Transverse colon (tissue), 4 donors: ENCODE results near the gene HLA-DRB1. TPM values are rescaled to one million over a fixed set of nuclear protein-coding genes. Genes with fewer than 3 reads are reported as not detected.
"Not testable (repeated sequence)": the region's sequence is repeated elsewhere in the genome, so short reads cannot be mapped to it uniquely, and the experiment has no call there.

Experiments
- DNase-seq: peaks from one replicate; pipeline ENCODE4 v3.0.0-alpha.2; 2019
- H3K27ac ChIP-seq, 4 donors: fragments of 200-600 bp; sonication (generic); 2 replicates each; pipeline ENCODE4 v1.5.1; 2016 to 2018; ENCODE audit warnings: inconsistent platforms in 4 of 4
- H3K27me3 ChIP-seq: fragments of 200-600 bp; sonication (generic); 2 replicates; pipeline ENCODE4 v1.5.1; 2017; ENCODE audit warnings: inconsistent platforms
- H3K36me3 ChIP-seq, 4 donors: fragments of 200-600 bp; sonication (generic); 2 replicates each; pipeline ENCODE4 v1.5.1; 2017 to 2019; ENCODE audit warnings: inconsistent platforms in 4 of 4
- H3K4me1 ChIP-seq, 4 donors: fragments of 200-600 bp; sonication (generic); 2 replicates each; pipeline ENCODE4 v1.5.1; 2017 to 2020; ENCODE audit warnings: inconsistent platforms in 4 of 4
- H3K4me3 ChIP-seq, 4 donors: fragments of 200-600 bp; sonication (generic); 1 replicate in 1 of 4; 2 replicates in 3 of 4; pipeline versions ENCODE4 v1.5.1 to v1.6.1; 2017 to 2019; ENCODE audit warnings: inconsistent platforms in 4 of 4
- H3K9me3 ChIP-seq, 2 donors: fragments of 200-600 bp; sonication (generic); 2 replicates each; pipeline ENCODE4 v1.5.1; 2017 to 2019; ENCODE audit warnings: inconsistent platforms in 2 of 2
- CTCF ChIP-seq, 5 experiments: fragments of 200-600 bp in 3 of 5; fragments of 450-650 bp in 2 of 5; sonication (generic) in 3 of 5; IDR thresholded peaks; 1 replicate in 2 of 5; 2 replicates in 3 of 5; pipeline ENCODE4 v1.5.1; 2016 to 2017; ENCODE audit warnings: antibody characterized with exemption in 5 of 5, inconsistent platforms in 3 of 5, mild to moderate bottlenecking in 2 of 5, moderate library complexity in 1 of 5
- EP300 ChIP-seq: sonication (generic); formaldehyde crosslinking; IDR thresholded peaks from one replicate; pipeline ENCODE4 v1.6.1; 2017; ENCODE audit warnings: antibody characterized with exemption, low read depth
- POLR2A ChIP-seq: fragments of 450-650 bp; IDR thresholded peaks from one replicate; pipeline ENCODE4 v1.6.1; 2016; ENCODE audit warnings: antibody characterized with exemption, mild to moderate bottlenecking, moderate library complexity
- POLR2AphosphoS5 ChIP-seq, 3 donors: sonication (generic); formaldehyde crosslinking; IDR thresholded peaks; one replicate each; pipeline ENCODE4 v1.6.1; 2016; ENCODE audit warnings: antibody characterized with exemption in 3 of 3
- WGBS, 2 donors: methylation state at CpG; one replicate each; pipeline ENCODE4 v1.1.5; 2018; ENCODE audit warnings: low coverage in 1 of 2; 5-methylcytosine and 5-hydroxymethylcytosine counted together
- in situ Hi-C, 4 donors: fragments of 200-750 bp; cut with MboI; loops; one replicate each; pipeline versions ENCODE4 v1.15.0 to v1.15.1; 2017; ENCODE audit warnings: low sequenced_read_pairs in 3 of 4, low pct_ligation_motif_present in 1 of 4, low pct_unique_long_range_greater_than_20kb in 1 of 4
- intact Hi-C: fragments of 100-400 bp; cut with DNase I; formaldehyde crosslinking; loops from one replicate; pipeline ENCODE4 v1.15.1; 2023; ENCODE audit warnings: low total_unique reads
- total RNA-seq, 4 donors: library from RNA; depleted of rRNA; stranded (reverse); fragments of >200 nt; gene quantifications; one replicate each; pipeline ENCODE4 v1.1.0, GENCODE V29; 2016

The HLA-DRB1 gene
- total RNA-seq, 4 donors from 2014 or later, result 7.9 to 23.8 (median 12.6) TPM

DNA sequence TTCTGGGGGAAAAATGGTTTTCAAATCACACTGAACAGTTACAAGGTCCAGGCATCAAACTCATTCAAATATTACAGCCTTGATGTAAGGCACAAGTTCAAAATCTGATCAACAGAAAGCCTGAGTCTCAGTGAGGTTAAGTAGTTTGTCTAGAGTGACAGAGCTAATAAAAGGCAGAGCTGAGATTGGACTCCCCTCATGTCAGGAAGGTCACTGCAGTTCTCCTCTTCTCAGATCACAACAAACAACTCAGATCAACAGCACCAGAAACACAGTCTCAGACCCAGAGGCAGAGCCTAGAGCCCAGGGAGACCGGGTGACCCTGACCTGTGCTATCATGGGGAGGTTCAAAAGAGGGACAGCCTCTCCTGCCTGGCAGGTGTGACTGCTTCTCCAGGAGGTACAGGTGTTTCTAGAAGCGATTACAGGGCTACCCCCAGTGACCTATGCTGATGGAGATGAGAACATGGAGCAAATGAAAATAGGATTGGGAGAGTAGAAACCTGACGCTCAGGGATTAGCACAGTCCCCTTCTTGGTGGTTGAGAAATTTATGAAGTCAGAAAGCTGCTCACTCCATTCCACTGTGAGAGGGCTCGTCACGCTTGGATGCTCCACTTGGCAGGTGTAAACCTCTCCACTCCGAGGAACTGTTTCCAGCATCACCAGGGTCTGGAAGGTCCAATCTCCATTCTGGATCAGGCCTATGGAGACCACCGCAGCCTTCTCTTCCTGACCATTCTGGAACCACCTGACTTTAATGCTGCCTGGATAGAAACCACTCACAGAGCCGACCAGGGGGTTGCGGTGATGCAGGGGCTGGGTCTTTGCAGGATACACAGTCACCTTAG, 35.3 kb downstream of the HLA-DRB1 start:
- intact Hi-C loops (no loop called here), in situ Hi-C loops (no loop called here)
- TF ChIP-seq POLR2AphosphoS5 (IDR thresholded peaks at IDR 0.05), result no peak
- no peak for TF ChIP-seq POLR2A
- no peak for TF ChIP-seq EP300
- WGBS, 2 donors, result 53% methylated on average over 3 of the region's 9 CpGs; no CpG with 5 or more reads in 1 of the 2 donors
- H3K4me1 ChIP-seq, result no peaks in the 10 kb centered on the region
- no peak for DNase-seq
- no peaks in the 10 kb centered on the region for H3K36me3 ChIP-seq
- H3K4me3 ChIP-seq, result no peak overlapping the region
- no peaks in the 10 kb centered on the region for H3K9me3 ChIP-seq
- H3K27ac ChIP-seq, result no peak overlapping the region
- no peaks in the 10 kb centered on the region for H3K27me3 ChIP-seq

- no peak overlapping the region for H3K27ac ChIP-seq
- intact Hi-C loops, result no loop called here
- no peaks in the 10 kb centered on the region for H3K36me3 ChIP-seq
- in situ Hi-C loops, result no loop called here
- DNase-seq, result no peak
- 33 to 51% methylated on average over 2 to 4 of the region's 5 CpGs for WGBS, 2 donors
- TF ChIP-seq CTCF (IDR thresholded peaks at IDR 0.05) (no peak), EP300 (no peak), POLR2A (no peak), POLR2AphosphoS5 (IDR thresholded peaks at IDR 0.05) (no peak)
- no peak overlapping the region for H3K4me3 ChIP-seq
- H3K4me1 ChIP-seq, result no peaks in the 10 kb centered on the region
- H3K9me3 ChIP-seq, result no peaks in the 10 kb centered on the region
- no peaks in the 10 kb centered on the region for H3K27me3 ChIP-seq
These were observed 36.5 kb downstream of the HLA-DRB1 start for GRCh38 chr6:32553037-32553742.

DNA sequence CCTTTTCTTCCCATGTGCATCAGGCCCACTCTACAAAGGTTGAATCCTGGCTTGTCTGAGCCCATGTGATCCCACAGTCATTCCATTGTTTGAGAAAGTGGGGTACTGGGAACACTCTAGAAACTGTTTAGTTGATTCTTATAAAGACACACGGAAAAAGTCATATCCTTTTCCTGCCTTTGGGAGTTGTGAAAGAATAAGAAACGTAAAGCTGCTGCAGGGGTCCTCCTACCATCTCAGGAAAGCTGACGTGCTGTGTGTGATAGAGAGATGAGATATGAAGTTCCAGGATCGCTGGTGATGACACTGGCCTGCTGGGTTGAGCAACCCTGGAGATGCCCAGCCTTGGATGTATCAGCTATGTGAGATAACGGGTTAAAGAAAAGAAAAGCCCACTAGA, 38.2 kb downstream of the HLA-DRB1 start:
- TF ChIP-seq POLR2A (no peak), POLR2AphosphoS5 (IDR thresholded peaks at IDR 0.05) (no peak), CTCF (IDR thresholded peaks at IDR 0.05) (no peak), EP300 (no peak)
- in situ Hi-C loops (no loop called here), intact Hi-C loops (no loop called here)
- Histone ChIP-seq H3K27me3 (no peaks in the 10 kb centered on the region), H3K36me3 (no peaks in the 10 kb centered on the region), H3K4me3 (no peak overlapping the region), H3K27ac (no peak overlapping the region), H3K9me3 (no peaks in the 10 kb centered on the region), H3K4me1 (no peaks in the 10 kb centered on the region)
- 34 to 56% methylated on average over 3 to 5 of the region's 5 CpGs for WGBS, 2 donors
- DNase-seq, result no peak

- no peak for DNase-seq
- Histone ChIP-seq H3K9me3 (no peaks in the 10 kb centered on the region), H3K4me1 (no peaks in the 10 kb centered on the region), H3K27me3 (no peaks in the 10 kb centered on the region), H3K36me3 (no peaks in the 10 kb centered on the region), H3K27ac (no peak overlapping the region), H3K4me3 (no peak overlapping the region)
- no peak for TF ChIP-seq POLR2A
- TF ChIP-seq CTCF (IDR thresholded peaks at IDR 0.05), result no peak
- no peak for TF ChIP-seq POLR2AphosphoS5 (IDR thresholded peaks at IDR 0.05)
- no peak for TF ChIP-seq EP300
- intact Hi-C loops (no loop called here), in situ Hi-C loops (no loop called here)
- 28 to 31% methylated on average over 3 of the region's 5 CpGs for WGBS, 2 donors
These were observed 49.8 kb downstream of the HLA-DRB1 start for GRCh38 chr6:32539839-32540238.

- H3K4me3 ChIP-seq, DNase-seq, intact Hi-C loops, H3K27ac ChIP-seq, H3K9me3 ChIP-seq, H3K27me3 ChIP-seq, H3K36me3 ChIP-seq, H3K4me1 ChIP-seq, in situ Hi-C loops: not testable (repeated sequence)
- WGBS, 2 donors, result 1% methylated on average over 3 of the region's 3 CpGs; no CpG with 5 or more reads in 1 of the 2 donors
These were observed 59.2 kb downstream of the HLA-DRB1 start for GRCh38 chr6:32530431-32530793.
